IPS-15b (cell line): ENCODE measurements around the gene PLEKHM3.

Source experiments
- H3K27me3 ChIP-seq: one replicate; pipeline ENCODE4 v1.6.1; 2013; ENCODE audit warnings: low read length; ENCODE audit not compliant: control insufficient read depth, insufficient read depth
- H3K36me3 ChIP-seq: one replicate; pipeline ENCODE4 v1.6.1; 2013; ENCODE audit warnings: low read length; ENCODE audit not compliant: control insufficient read depth, insufficient read depth
- H3K4me1 ChIP-seq: one replicate; pipeline ENCODE4 v1.6.1; 2013; ENCODE audit warnings: mild to moderate bottlenecking, low read length; ENCODE audit not compliant: control insufficient read depth, insufficient read depth
- H3K4me3 ChIP-seq: one replicate; pipeline ENCODE4 v1.5.1; 2013; ENCODE audit warnings: low read depth, low read length
- H3K9ac ChIP-seq: one replicate; pipeline ENCODE4 v1.6.1; 2013; ENCODE audit warnings: low read depth, mild to moderate bottlenecking, low read length
- H3K9me3 ChIP-seq: one replicate; pipeline ENCODE4 v1.6.1; 2013; ENCODE audit warnings: mild to moderate bottlenecking, low read length; ENCODE audit not compliant: control insufficient read depth, insufficient read depth

Gene PLEKHM3

DNA sequence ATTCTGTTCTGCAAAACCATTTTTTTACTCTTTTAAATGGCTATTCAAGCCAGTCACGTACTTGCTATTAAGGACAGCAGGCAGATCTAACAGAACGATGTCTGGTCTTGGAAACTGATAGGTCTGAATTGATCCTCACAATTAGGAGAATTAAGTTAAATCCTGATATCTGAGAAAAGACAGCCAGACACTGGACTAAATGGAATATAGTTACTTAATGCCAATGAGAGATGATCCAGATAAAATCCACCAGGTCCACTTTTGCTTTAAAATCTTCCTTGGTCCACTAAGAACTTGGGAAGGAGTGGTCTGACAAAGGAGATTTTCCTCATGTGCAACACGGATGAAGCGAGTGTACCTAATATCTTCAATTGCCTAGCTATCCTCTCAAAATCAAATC lies 86.9 kb downstream of the PLEKHM3 start:
- Histone ChIP-seq H3K9ac (no peak overlapping the region), H3K36me3 (no peaks in the 10 kb centered on the region), H3K9me3 (no peaks in the 10 kb centered on the region), H3K4me1 (peaks cover 5% of the 10 kb centered on the region), H3K4me3 (no peak overlapping the region), H3K27me3 (no peaks in the 10 kb centered on the region)

DNA sequence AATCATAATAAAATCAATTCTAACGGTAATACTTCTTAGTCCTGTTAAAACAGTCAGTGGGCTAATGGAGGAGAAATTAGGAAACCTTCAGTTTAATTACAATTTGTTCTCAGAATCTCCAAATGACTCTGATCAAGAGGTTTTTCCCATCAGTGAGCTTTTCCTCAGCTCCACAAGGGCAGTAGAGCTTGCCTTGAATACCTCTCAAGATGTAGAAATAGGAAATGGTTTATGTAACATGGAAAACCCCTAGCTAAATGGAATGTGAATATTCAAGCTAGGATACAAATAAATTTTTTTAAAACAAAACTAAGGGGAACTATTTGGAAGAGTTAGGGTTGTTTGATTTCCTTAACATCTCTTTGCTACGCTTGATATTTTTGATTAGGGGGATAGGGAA lies 87.5 kb downstream of the PLEKHM3 start:
- Histone ChIP-seq H3K4me3 (no peak overlapping the region), H3K9me3 (no peaks in the 10 kb centered on the region), H3K4me1 (peaks cover 9% of the 10 kb centered on the region), H3K9ac (no peak overlapping the region), H3K27me3 (no peaks in the 10 kb centered on the region), H3K36me3 (no peaks in the 10 kb centered on the region)

DNA sequence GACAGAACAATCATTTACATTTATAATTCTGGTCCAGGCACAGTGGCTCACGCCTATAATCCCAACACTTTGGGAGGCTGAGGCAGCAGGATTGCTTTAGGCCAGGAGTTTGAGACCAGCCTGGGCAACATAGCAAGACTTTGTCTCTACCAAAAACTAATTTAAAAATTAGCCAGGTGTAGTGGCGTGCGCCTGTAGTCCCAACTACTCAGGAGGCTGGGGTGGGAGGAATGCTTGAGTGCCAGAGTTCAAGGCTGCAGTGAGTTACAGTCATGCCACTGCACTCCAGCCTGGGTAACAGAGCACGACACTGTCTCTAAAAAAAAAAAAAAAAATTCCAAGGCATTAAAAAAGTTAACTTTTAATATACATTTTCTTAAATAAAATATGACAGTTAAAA lies 88.1 kb downstream of the PLEKHM3 start:
- Histone ChIP-seq H3K4me3 (no peak overlapping the region), H3K9ac (no peak overlapping the region), H3K9me3 (no peaks in the 10 kb centered on the region), H3K4me1 (peaks cover 9% of the 10 kb centered on the region), H3K27me3 (no peaks in the 10 kb centered on the region), H3K36me3 (no peaks in the 10 kb centered on the region)

DNA sequence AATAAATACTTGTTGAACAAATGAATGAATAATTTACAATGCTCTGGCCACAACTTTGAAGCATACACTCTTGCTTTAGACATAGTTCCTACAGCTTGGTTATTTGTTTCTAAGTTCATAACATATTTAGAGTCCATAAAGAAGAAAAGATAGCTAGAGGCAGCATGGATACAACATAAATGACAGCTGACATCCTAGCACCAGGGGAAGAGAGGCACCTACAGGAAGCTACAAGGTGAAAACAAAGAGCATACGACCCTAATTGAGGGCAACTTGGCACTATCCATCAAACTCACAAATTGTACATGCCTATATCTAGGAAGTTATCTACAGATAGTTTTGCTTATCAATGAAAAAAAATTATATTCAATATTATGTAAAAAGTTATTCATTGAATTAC lies 88.9 kb downstream of the PLEKHM3 start:
- H3K27me3 ChIP-seq: no peaks in the 10 kb centered on the region
- H3K9ac ChIP-seq: no peak overlapping the region
- H3K9me3 ChIP-seq: no peaks in the 10 kb centered on the region
- H3K4me3 ChIP-seq: no peak overlapping the region
- H3K36me3 ChIP-seq: no peaks in the 10 kb centered on the region
- peaks cover 9% of the 10 kb centered on the region for H3K4me1 ChIP-seq

DNA sequence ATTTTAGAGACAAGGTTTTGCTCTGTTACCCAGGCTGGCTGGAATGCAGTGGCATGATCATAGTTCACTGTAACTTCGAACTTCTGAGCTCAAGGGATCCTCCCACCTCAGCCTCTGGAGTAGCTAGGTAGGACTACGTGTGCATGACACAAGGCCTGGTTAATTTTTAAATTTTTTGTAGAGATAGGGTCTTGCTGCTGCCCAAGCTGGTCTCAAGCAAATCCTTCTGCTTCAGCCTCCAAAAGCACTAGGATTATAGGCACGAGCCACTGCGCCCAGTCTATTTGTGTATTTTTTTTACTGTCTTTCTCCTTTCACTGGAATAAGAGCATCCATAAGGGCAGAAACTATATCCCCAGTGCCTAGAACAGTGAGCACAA lies 89.3 kb downstream of the PLEKHM3 start:
- H3K9me3 ChIP-seq: no peaks in the 10 kb centered on the region
- no peak overlapping the region for H3K4me3 ChIP-seq
- no peaks in the 10 kb centered on the region for H3K36me3 ChIP-seq
- peaks cover 9% of the 10 kb centered on the region for H3K4me1 ChIP-seq
- H3K27me3 ChIP-seq: no peaks in the 10 kb centered on the region
- no peak overlapping the region for H3K9ac ChIP-seq

DNA sequence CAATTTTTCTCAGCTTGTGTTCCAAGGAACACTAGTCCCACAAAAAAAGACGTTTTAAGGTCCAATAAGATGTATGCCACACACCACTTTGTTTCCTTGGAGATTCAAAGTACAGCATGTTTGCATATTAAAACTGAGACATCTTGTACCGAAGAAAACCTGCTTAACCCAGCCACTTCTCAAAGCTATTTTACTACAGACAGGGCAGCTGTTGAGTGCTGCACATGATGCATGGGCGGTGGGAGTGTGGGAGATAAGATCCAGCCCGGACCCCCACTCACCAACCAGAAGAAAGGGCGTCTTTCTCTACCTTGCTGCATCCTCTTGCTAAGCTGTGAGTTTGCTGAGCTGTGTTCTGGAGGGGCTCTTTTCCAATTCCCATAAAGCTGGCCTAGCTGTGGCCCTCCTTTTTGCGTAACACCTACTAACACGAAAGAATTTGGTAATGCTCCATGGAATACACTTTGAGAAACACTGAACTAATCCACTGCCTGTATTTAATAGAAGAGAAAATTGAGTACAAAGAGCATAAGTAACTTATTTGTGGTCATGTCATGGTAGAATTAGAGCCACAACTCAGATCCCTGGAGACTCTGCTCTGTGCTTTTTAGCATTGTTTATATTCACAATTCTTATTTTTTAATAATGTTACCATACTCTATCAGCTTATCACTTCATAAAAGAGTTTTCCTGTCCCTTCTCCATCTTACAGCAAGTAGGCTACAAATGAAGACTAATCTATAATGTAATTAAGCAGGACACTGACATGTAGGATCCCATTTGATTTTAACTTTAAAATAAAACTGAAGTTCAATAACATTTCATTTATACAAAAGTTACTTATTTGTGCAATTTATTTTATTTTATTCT lies 90.0 kb downstream of the PLEKHM3 start:
- Histone ChIP-seq H3K27me3 (no peaks in the 10 kb centered on the region), H3K9ac (no peak overlapping the region), H3K36me3 (no peaks in the 10 kb centered on the region), H3K9me3 (no peaks in the 10 kb centered on the region), H3K4me3 (no peak overlapping the region), H3K4me1 (peaks cover 9% of the 10 kb centered on the region)

DNA sequence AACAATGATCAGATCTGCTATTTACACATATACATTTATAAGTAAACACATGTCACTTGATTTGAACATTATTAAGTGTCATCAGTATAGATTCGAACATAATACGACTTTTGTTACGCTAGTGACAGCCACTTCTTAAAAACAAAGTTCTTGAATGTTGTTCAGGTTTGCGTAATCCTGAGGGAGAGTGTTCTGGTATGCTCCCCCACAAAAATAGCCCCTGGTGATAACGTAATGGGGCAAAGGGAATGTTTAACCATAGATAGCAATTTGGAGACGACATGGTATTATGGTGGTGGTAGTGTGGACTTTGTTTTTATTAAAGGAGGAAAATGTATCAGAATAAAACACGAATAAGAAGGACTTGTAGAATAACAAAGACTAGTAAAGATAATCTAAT lies 90.6 kb downstream of the PLEKHM3 start:
- no peak overlapping the region for H3K9ac ChIP-seq
- no peak overlapping the region for H3K4me3 ChIP-seq
- no peaks in the 10 kb centered on the region for H3K36me3 ChIP-seq
- H3K4me1 ChIP-seq: peaks cover 9% of the 10 kb centered on the region
- no peaks in the 10 kb centered on the region for H3K9me3 ChIP-seq
- H3K27me3 ChIP-seq: no peaks in the 10 kb centered on the region

DNA sequence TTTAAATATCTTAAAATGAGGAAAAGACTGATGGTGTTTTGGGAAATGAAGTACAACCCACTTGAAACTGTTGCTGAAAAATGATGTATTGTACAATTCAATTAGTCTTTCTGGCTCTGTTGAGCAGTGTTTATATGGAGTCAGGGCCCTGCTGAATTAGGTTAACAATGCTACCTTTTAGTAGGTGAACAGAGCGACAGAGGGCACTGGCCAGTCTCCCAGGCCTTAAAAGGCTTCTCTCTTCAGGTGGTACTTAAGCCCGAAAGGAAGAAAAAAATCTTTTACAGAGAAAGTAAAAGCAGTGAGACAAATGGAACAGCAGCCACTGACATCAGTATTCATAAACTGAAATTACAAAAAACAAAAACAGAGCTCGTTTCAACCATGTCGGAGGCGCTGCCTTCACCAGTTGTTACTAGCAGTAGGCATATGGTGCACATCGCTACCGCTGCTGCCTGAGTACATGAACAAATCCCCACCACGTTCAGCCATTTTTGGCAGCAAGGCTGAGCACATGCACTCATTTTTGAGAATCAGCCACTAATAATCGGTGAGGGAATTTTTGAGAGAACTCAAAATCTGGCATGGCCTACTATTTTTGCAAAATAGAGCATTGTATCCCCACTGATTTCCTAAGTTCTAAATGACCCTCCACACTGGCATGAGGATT lies 91.8 kb downstream of the PLEKHM3 start:
- H3K4me3 ChIP-seq: no peak overlapping the region
- H3K4me1 ChIP-seq: peaks cover 9% of the 10 kb centered on the region
- no peaks in the 10 kb centered on the region for H3K36me3 ChIP-seq
- no peaks in the 10 kb centered on the region for H3K9me3 ChIP-seq
- H3K9ac ChIP-seq: no peak overlapping the region
- H3K27me3 ChIP-seq: no peaks in the 10 kb centered on the region

DNA sequence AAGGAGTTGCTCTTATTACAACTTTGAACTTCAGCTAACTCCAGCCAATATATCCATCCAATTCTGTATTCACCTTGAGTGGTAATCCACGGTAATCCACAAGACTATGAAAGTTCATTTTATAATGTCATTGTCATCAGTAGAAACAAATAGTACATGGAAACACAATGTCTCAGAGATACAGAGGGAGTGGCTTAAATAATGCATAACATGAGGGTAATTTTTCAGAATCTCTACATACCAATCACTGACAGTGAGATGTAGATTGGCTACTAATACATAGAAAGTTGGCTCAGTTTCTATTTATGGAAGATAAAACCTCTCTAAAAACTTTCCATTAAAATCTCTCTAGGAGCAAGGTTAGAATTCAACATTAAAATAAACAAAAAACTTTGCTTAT lies 93.2 kb downstream of the PLEKHM3 start:
- no peaks in the 10 kb centered on the region for H3K27me3 ChIP-seq
- no peaks in the 10 kb centered on the region for H3K36me3 ChIP-seq
- no peak overlapping the region for H3K9ac ChIP-seq
- H3K9me3 ChIP-seq: no peaks in the 10 kb centered on the region
- peaks cover 9% of the 10 kb centered on the region for H3K4me1 ChIP-seq
- H3K4me3 ChIP-seq: no peak overlapping the region

DNA sequence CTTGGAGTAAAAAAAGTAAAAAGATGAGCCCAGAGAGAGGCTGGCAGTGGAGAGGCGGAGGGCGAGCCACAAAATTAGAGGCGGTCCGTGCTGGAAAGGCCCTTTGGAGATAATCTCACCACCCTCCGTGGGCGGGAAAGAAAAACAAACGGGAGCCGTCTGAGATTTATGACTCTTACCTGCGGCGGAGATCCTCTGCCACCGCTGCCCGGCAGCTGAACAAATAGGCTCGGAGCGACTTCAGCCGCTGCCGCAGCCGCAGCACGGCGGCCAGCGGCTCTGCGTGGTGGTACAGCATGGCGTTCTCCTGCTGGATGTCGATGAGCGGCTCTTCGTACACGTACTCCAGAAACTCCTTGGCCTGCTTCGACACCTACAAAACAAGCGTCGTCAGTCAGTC lies 94.6 kb downstream of the PLEKHM3 start:
- H3K4me1 ChIP-seq: peaks cover 9% of the 10 kb centered on the region
- H3K36me3 ChIP-seq: no peaks in the 10 kb centered on the region
- H3K27me3 ChIP-seq: no peaks in the 10 kb centered on the region
- no peak overlapping the region for H3K4me3 ChIP-seq
- no peak overlapping the region for H3K9ac ChIP-seq
- H3K9me3 ChIP-seq: no peaks in the 10 kb centered on the region

DNA sequence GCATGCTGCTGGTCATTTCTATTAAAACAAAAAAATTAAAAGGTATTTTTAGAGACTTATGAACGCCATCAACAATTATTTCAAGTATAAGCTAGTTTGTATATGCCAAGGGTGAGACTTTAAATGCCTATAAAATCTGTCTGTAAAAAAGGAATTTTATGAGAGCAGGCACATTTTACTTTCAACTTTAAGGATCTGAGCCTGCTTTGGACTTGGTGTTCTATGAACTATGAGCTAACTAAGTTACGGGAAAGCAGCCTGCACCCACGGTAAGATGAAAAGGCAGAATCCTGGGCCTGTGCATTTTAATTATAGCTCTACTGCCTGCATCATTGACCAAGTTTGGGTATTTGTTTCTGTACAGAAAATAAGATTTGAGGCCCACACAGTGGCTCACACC lies 95.4 kb downstream of the PLEKHM3 start:
- H3K4me1 ChIP-seq: peaks cover 9% of the 10 kb centered on the region
- no peaks in the 10 kb centered on the region for H3K36me3 ChIP-seq
- H3K9me3 ChIP-seq: no peaks in the 10 kb centered on the region
- H3K9ac ChIP-seq: no peak overlapping the region
- H3K27me3 ChIP-seq: no peaks in the 10 kb centered on the region
- no peak overlapping the region for H3K4me3 ChIP-seq

DNA sequence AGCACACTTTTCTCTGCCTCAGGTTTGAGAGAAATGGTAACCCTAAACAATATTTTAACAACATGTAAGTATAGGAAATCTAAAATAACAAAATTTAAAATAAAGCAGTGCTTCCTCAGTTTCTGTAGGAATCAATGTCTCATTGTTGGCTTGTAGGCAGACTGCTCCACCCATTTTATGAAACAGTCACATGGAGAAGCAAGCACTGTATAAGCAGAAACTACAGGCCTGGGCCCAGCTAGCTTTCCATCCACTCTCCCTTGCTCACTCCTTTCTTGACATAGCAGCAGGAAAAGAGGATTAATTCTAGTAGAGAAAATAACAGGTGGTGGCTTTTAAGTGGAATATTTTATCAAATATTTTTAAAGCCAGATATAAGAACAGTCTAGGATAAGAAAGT lies 97.2 kb downstream of the PLEKHM3 start:
- no peaks in the 10 kb centered on the region for H3K9me3 ChIP-seq
- H3K4me3 ChIP-seq: no peak overlapping the region
- H3K27me3 ChIP-seq: no peaks in the 10 kb centered on the region
- H3K36me3 ChIP-seq: peaks cover 3% of the 10 kb centered on the region
- H3K4me1 ChIP-seq: peaks cover 2% of the 10 kb centered on the region
- no peak overlapping the region for H3K9ac ChIP-seq
